Stomach (tissue), 4 donors: ENCODE measurements around the gene GNAS.

Experiments used
- CTCF ChIP-seq, 7 experiments: fragments of 450-650 bp in 4 of 7; fragments of 200-600 bp in 3 of 7; sonication (generic) in 3 of 7; IDR thresholded peaks; one replicate each; pipeline ENCODE4 v1.5.1; 2016 to 2019; ENCODE audit warnings: antibody characterized with exemption in 7 of 7, control low read depth in 2 of 7, mild to moderate bottlenecking in 1 of 7
- POLR2A ChIP-seq, 4 donors: fragments of 450-650 bp; IDR thresholded peaks; one replicate each; pipeline ENCODE4 v1.6.1; 2016; ENCODE audit warnings: antibody characterized with exemption in 4 of 4, control low read depth in 2 of 4, mild to moderate bottlenecking in 1 of 4, moderate library complexity in 1 of 4
- POLR2AphosphoS5 ChIP-seq, 3 donors: sonication (generic); formaldehyde crosslinking; IDR thresholded peaks; one replicate each; pipeline ENCODE4 v1.6.1; 2016; ENCODE audit warnings: antibody characterized with exemption in 3 of 3

GRCh38 chr20:58932170-58932569 lies 79.7 kb downstream of the GNAS start:
- TF ChIP-seq CTCF (IDR thresholded peaks at IDR 0.05) (no peak), POLR2AphosphoS5 (IDR thresholded peaks at IDR 0.05) (no peak), POLR2A (IDR thresholded peaks at IDR 0.05) (no peak)
